Aorta (tissue), 5 donors: ENCODE measurements around the gene MYO7A. TPM values are rescaled to one million over a fixed set of nuclear protein-coding genes. Genes with fewer than 3 reads are reported as not detected.

Source experiments
- ATAC-seq: fragments of 200-7000 bp; cut with Tn5 transposase; one replicate; pipeline ENCODE4 v1.9.1; 2022; ENCODE audit warnings: moderate library complexity; ENCODE audit not compliant: low FRiP score
- DNase-seq, 2 donors: peaks; one replicate each; pipeline ENCODE4 v3.0.0-alpha.2; 2020
- H3K27ac ChIP-seq, 2 donors: one replicate each; pipeline ENCODE4 v1.5.1; 2013; ENCODE audit warnings: low read length in 2 of 2, mild to moderate bottlenecking in 2 of 2, moderate library complexity in 2 of 2, control low read depth in 1 of 2, inconsistent platforms in 1 of 2, low read depth in 1 of 2
- H3K27me3 ChIP-seq, 2 donors: one replicate each; pipeline ENCODE4 v1.6.1; 2013; ENCODE audit warnings: control low read depth in 1 of 2, low read length in 1 of 2, mild to moderate bottlenecking in 1 of 2, moderate library complexity in 1 of 2; ENCODE audit not compliant: insufficient read depth in 2 of 2, control insufficient read depth in 1 of 2
- H3K36me3 ChIP-seq, 2 donors: one replicate each; pipeline ENCODE4 v1.6.1; 2013; ENCODE audit warnings: control low read depth in 1 of 2, low read length in 1 of 2, mild to moderate bottlenecking in 1 of 2; ENCODE audit not compliant: insufficient read depth in 2 of 2, control insufficient read depth in 1 of 2
- H3K4me1 ChIP-seq, 2 donors: one replicate each; pipeline ENCODE4 v1.6.1; 2013; ENCODE audit warnings: low read length in 2 of 2, control low read depth in 1 of 2, mild to moderate bottlenecking in 1 of 2, moderate library complexity in 1 of 2; ENCODE audit not compliant: insufficient read depth in 2 of 2, control insufficient read depth in 1 of 2
- H3K4me3 ChIP-seq, 2 donors: one replicate each; pipeline ENCODE4 v1.5.1; 2013; ENCODE audit warnings: low read length in 2 of 2, control low read depth in 1 of 2, mild to moderate bottlenecking in 1 of 2
- H3K9me3 ChIP-seq: one replicate; pipeline ENCODE4 v1.6.1; 2013; ENCODE audit warnings: mild to moderate bottlenecking, low read length; ENCODE audit not compliant: control insufficient read depth
- WGBS, 2 donors: extraction: QIAGEN DNeasy Blood & Tissue Kit; methylation state at CpG; one replicate each; pipeline ENCODE4 v1.1.7; 2013; 5-methylcytosine and 5-hydroxymethylcytosine counted together
- intact Hi-C, 2 donors: fragments of 100-400 bp; cut with DNase I; formaldehyde crosslinking; loops; one replicate each; pipeline versions ENCODE4 v1.14.2 to v1.15.0; 2022
- polyA plus RNA-seq, 2 donors: library from polyadenylated mRNA; stranded (reverse); fragments of 200-250 nt; gene quantifications; one replicate each; pipeline ENCODE4 v1.2.3, GENCODE V29; 2013
- total RNA-seq, 2 donors: library from RNA; stranded (reverse); fragmentation: NEBNext Ultra II Directional; extraction: Animal tissue kit (Norgen Biotek cat#: 25700); gene quantifications; one replicate each; pipeline ENCODE4 v1.2.1, GENCODE V29; 2021
- donor health status: healthy with polysubstance abuse.
- donor health status: Bipolar disorder and iron deficiency.
- donor health status: DM: no; HTN: no; CAD: no.
- donor health status: DM: no; HTN: no; CAD: no.
- donor health status: DM: yes; HTN: yes; CAD: no.

Gene MYO7A
- total and polyA plus RNA-seq, 4 donors, result 1.9 to 27.9 (median 6.9) TPM

- 87% methylated on average over 12 of the region's 12 CpGs for WGBS, 2 donors
Measured at GRCh38 chr11:77136784-77137420, 8.9 kb downstream of the MYO7A start.

GRCh38 chr11:77137421-77137820 lies 9.4 kb downstream of the MYO7A start:
- intact Hi-C loops, result no loop called here
- ATAC-seq (no peak), DNase-seq (no peak)
- Histone ChIP-seq H3K27ac (no peak overlapping the region), H3K9me3 (no peaks in the 10 kb centered on the region), H3K4me1 (no peaks in the 10 kb centered on the region), H3K27me3 (no peaks in the 10 kb centered on the region), H3K36me3 (no peaks in the 10 kb centered on the region), H3K4me3 (no peak overlapping the region)
- WGBS, 2 donors, result 79 to 85% methylated on average over 11 of the region's 11 CpGs

More at GRCh38 chr11:77136784-77137420, 8.9 kb downstream of the MYO7A start:
- H3K27ac ChIP-seq, result no peak overlapping the region
- DNase-seq (no peak), ATAC-seq (no peak)
- no peak overlapping the region for H3K4me3 ChIP-seq
- no peaks in the 10 kb centered on the region for H3K36me3 ChIP-seq
- intact Hi-C loops, result no loop called here
- H3K4me1 ChIP-seq, result no peaks in the 10 kb centered on the region
- no peaks in the 10 kb centered on the region for H3K27me3 ChIP-seq
- H3K9me3 ChIP-seq, result no peaks in the 10 kb centered on the region

- Histone ChIP-seq H3K27ac (no peak overlapping the region), H3K27me3 (no peaks in the 10 kb centered on the region), H3K9me3 (no peaks in the 10 kb centered on the region), H3K36me3 (no peaks in the 10 kb centered on the region), H3K4me1 (no peaks in the 10 kb centered on the region), H3K4me3 (no peak overlapping the region)
- DNase-seq (no peak), ATAC-seq (no peak)
- intact Hi-C loops, result no loop called here
- 24 to 30% methylated on average over 50 to 55 of the region's 55 CpGs for WGBS, 2 donors
Measured at GRCh38 chr11:77138106-77138649, 10.1 kb downstream of the MYO7A start.

DNA sequence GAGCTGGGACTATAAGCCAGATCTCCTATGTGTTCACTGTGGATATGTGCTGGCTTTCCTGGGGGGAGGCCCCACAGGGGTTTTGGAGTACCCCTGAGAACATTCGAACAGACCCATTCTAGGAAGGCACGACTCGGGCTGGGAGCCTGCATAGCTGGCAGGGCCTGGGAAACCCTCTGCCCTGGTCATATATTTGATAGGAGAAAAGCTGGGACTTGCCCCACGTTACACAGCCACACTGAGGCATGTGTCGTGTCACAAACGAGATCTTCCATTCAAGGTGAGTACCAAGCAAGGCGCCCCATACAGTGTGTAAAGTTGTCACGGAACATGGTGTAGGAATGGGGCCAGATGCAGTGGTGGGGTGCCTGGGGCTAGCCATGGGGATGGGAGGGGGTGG lies 11.2 kb downstream of the MYO7A start:
- no peaks in the 10 kb centered on the region for H3K27me3 ChIP-seq
- no peaks in the 10 kb centered on the region for H3K9me3 ChIP-seq
- intact Hi-C loops, result no loop called here
- H3K4me3 ChIP-seq, result no peak overlapping the region
- DNase-seq (no peak), ATAC-seq (no peak)
- no peaks in the 10 kb centered on the region for H3K36me3 ChIP-seq
- WGBS, 2 donors, result 92 to 96% methylated on average over 8 of the region's 8 CpGs
- H3K4me1 ChIP-seq, result no peaks in the 10 kb centered on the region
- H3K27ac ChIP-seq, result no peak overlapping the region

- Histone ChIP-seq H3K36me3 (no peaks in the 10 kb centered on the region), H3K9me3 (no peaks in the 10 kb centered on the region), H3K4me3 (no peak overlapping the region), H3K27ac (no peak overlapping the region), H3K4me1 (no peaks in the 10 kb centered on the region), H3K27me3 (no peaks in the 10 kb centered on the region)
- peak; percentile 44 for ATAC-seq
- 84% methylated on average over 8 of the region's 8 CpGs for WGBS, 2 donors
- intact Hi-C loops, result no loop called here
- DNase-seq, result no peak
Measured at GRCh38 chr11:77140231-77140851, 12.3 kb downstream of the MYO7A start.

- Histone ChIP-seq H3K27ac (no peak overlapping the region), H3K27me3 (no peaks in the 10 kb centered on the region), H3K9me3 (no peaks in the 10 kb centered on the region), H3K4me3 (no peak overlapping the region), H3K36me3 (no peaks in the 10 kb centered on the region), H3K4me1 (no peaks in the 10 kb centered on the region)
- ATAC-seq (no peak), DNase-seq (no peak)
- intact Hi-C loops, result no loop called here
- 83 to 87% methylated on average over 4 of the region's 4 CpGs for WGBS, 2 donors
Measured at GRCh38 chr11:77141034-77141433, 13.0 kb downstream of the MYO7A start.

DNA sequence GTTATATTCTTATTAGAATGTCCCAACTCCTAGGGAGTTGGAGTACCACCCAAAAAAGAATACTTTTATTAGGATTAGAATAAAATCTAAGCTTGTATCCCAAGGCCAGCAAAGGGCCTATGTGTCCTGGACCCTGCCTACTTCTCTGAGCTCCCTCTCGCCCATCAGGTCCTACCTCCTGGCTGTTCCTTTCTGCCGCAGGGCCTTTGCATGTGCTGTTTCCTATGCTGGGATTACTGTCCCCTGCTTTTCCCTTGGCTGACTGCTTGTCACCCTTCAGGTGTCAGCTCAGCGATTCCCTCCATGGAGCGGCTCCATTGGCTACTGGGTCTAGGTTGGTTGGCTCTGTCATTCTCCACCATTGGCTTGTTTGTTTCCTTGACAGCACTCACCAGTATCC lies 13.4 kb downstream of the MYO7A start:
- intact Hi-C loops, result no loop called here
- Histone ChIP-seq H3K27ac (no peak overlapping the region), H3K4me3 (no peak overlapping the region), H3K36me3 (no peaks in the 10 kb centered on the region), H3K27me3 (no peaks in the 10 kb centered on the region), H3K4me1 (no peaks in the 10 kb centered on the region), H3K9me3 (no peaks in the 10 kb centered on the region)
- DNase-seq, result no peak
- ATAC-seq, result no peak
- WGBS, 2 donors, result 97 to 98% methylated on average over 4 of the region's 4 CpGs

- Histone ChIP-seq H3K27ac (no peak overlapping the region), H3K27me3 (no peaks in the 10 kb centered on the region), H3K9me3 (no peaks in the 10 kb centered on the region), H3K4me1 (no peaks in the 10 kb centered on the region), H3K4me3 (no peak overlapping the region), H3K36me3 (no peaks in the 10 kb centered on the region)
- 94% methylated on average over 11 of the region's 11 CpGs for WGBS, 2 donors
- DNase-seq, result no peak
- intact Hi-C loops, result no loop called here
- ATAC-seq, result no peak
Measured at GRCh38 chr11:77142091-77142975, 14.3 kb downstream of the MYO7A start.
